Keratinocyte (primary cell): Measurements from ENCODE around the gene TBC1D5. TPM values are rescaled to one million over a fixed set of nuclear protein-coding genes. Genes with fewer than 3 reads are reported as not detected.

Source experiments
- DNase-seq: peaks from one replicate; pipeline ENCODE4 v3.0.0-alpha.2; 2011; ENCODE audit warnings: low read depth, missing footprints, low spot score
- FAIRE-seq: peaks from 2 replicates; lab custom pipeline; 2011; peaks lifted over from hg19 to GRCh38; lab: Jason Lieb, UNC
- H2AFZ ChIP-seq: 2 replicates; pipeline ENCODE4 v1.6.0; 2012; ENCODE audit warnings: low read length, control low read depth, inconsistent platforms; ENCODE audit not compliant: control insufficient read depth
- H3K27ac ChIP-seq: 2 replicates; pipeline ENCODE4 v1.5.1; 2011; ENCODE audit warnings: low read length; ENCODE audit not compliant: control insufficient read depth, insufficient read depth
- H3K27me3 ChIP-seq: 3 replicates; pipeline ENCODE4 v1.6.0; 2011; ENCODE audit warnings: low read length; ENCODE audit not compliant: control insufficient read depth, insufficient read depth; ENCODE audit errors: extremely low read depth
- H3K36me3 ChIP-seq, 2 experiments: 2 replicates in 1 of 2; 3 replicates in 1 of 2; pipeline ENCODE4 v1.5.1; 2011; ENCODE audit warnings: low read length in 2 of 2, mild to moderate bottlenecking in 1 of 2; ENCODE audit not compliant: control insufficient read depth in 2 of 2, insufficient read depth in 2 of 2; ENCODE audit errors: extremely low read depth in 1 of 2
- H3K4me1 ChIP-seq: 3 replicates; pipeline ENCODE4 v1.5.1; 2011; ENCODE audit warnings: low read length; ENCODE audit not compliant: control insufficient read depth, insufficient read depth; ENCODE audit errors: extremely low read depth
- H3K4me2 ChIP-seq: 3 replicates; pipeline ENCODE4 v1.6.0; 2011; ENCODE audit warnings: low read depth, low read length; ENCODE audit not compliant: control insufficient read depth, insufficient read depth; ENCODE audit errors: extremely low read depth
- H3K4me3 ChIP-seq, 3 experiments: fragments of 200-600 bp in 1 of 3; sonication (generic) in 1 of 3; 2 replicates in 2 of 3; 3 replicates in 1 of 3; pipeline ENCODE4 v1.5.1; 2011 to 2016; ENCODE audit warnings: low read length in 3 of 3, mild to moderate bottlenecking in 3 of 3, control low read depth in 2 of 3, inconsistent platforms in 1 of 3, low read depth in 1 of 3, mixed read lengths in 1 of 3, mixed run types in 1 of 3, moderate library complexity in 1 of 3; ENCODE audit not compliant: control insufficient read depth in 2 of 3, insufficient read depth in 2 of 3; ENCODE audit errors: extremely low read depth in 1 of 3
- H3K79me2 ChIP-seq: 2 replicates; pipeline ENCODE4 v1.6.0; 2012; ENCODE audit warnings: low read length; ENCODE audit not compliant: control insufficient read depth, insufficient read depth
- H3K9ac ChIP-seq: 3 replicates; pipeline ENCODE4 v1.6.0; 2011; ENCODE audit warnings: low read length; ENCODE audit not compliant: control insufficient read depth, insufficient read depth; ENCODE audit errors: extremely low read depth
- H3K9me1 ChIP-seq: 3 replicates; pipeline ENCODE4 v1.6.0; 2011; ENCODE audit warnings: low read length; ENCODE audit not compliant: control insufficient read depth, insufficient read depth; ENCODE audit errors: extremely low read depth
- H3K9me3 ChIP-seq: 2 replicates; pipeline ENCODE4 v1.5.1; 2012; ENCODE audit warnings: low read depth, low read length; ENCODE audit not compliant: control insufficient read depth
- H4K20me1 ChIP-seq: 3 replicates; pipeline ENCODE4 v1.6.0; 2011; ENCODE audit warnings: low read length; ENCODE audit not compliant: control insufficient read depth, insufficient read depth; ENCODE audit errors: extremely low read depth
- EZH2 ChIP-seq: IDR thresholded peaks from one replicate; pipeline ENCODE4 v1.6.1; 2012; ENCODE audit warnings: inconsistent platforms, mild to moderate bottlenecking, low read length, moderate library complexity
- dilution Hi-C: fragments of 300-500 bp; cut with MboI; formaldehyde crosslinking; loops from one replicate; pipeline ENCODE4 v1.7.0; 2020; ENCODE audit warnings: low sequenced_read_pairs; ENCODE audit not compliant: extremely low pct_ligation_motif_present
- polyA plus RNA-seq, 5 experiments: library from polyadenylated mRNA; depleted of rRNA in 3 of 5; stranded (reverse) in 3 of 5; stranded (forward) in 1 of 5; unstranded in 1 of 5; fragments of >200 nt; gene quantifications; 1 replicate in 1 of 5; 2 replicates in 3 of 5; 3 replicates in 1 of 5; pipeline versions ENCODE4 v1.2.1 to v1.2.3, GENCODE V29; 2011 to 2012; ENCODE audit warnings: missing spikeins in 2 of 5, low read depth in 1 of 5, low replicate concordance in 1 of 5
- TF ChIP-seq, protein P1 (sequence below), 3 experiments: IDR thresholded peaks in 1 of 3; conservative IDR thresholded peaks in 1 of 3; optimal IDR thresholded peaks in 1 of 3; 2 replicates in 2 of 3; 3 replicates in 1 of 3; pipeline versions ENCODE3 to v1.5.1; 2011; ENCODE audit warnings: low read length in 3 of 3, mild to moderate bottlenecking in 3 of 3, moderate library complexity in 2 of 3, control low read depth in 1 of 3, inconsistent platforms in 1 of 3; ENCODE audit not compliant: insufficient read depth in 2 of 3; ENCODE audit errors: extremely low read depth in 1 of 3

Gene TBC1D5
- polyA plus RNA-seq, 1 donor (not counting 4 experiments of a cell fraction or from before 2014, with no cell fraction given) = 25.8 TPM

DNA sequence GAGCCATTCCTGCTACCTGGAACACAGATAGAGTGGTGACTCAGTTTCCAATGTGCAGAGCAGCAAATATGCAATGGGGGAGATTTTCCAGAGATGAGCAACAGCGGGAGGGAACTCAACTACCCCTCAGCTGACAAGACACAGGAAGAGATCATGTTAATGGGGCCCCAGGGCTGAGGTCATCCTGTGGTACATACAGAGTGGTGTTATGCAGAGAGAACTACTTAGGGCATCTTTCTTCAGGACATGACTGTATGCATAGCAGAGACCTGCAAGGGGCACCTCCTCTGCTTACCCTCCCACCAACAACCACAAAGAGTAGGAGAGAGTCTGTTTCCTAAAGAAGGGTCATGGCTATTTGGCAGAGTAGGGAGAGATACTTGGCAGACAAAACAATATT, 6.8 kb upstream of the TBC1D5 start:
- Histone ChIP-seq H3K9me3 (no peaks in the 10 kb centered on the region), H3K27me3 (no peaks in the 10 kb centered on the region), H3K27ac (no peak overlapping the region), H3K4me1 (no peaks in the 10 kb centered on the region), H3K79me2 (no peaks in the 10 kb centered on the region), H4K20me1 (no peaks in the 10 kb centered on the region), H3K4me2 (peak overlapping the region; percentile 69), H2AFZ (no peak overlapping the region), H3K9me1 (no peaks in the 10 kb centered on the region), H3K9ac (no peak overlapping the region), H3K36me3 (no peaks in the 10 kb centered on the region), H3K4me3 (no peak overlapping the region)
- dilution Hi-C loops = no loop called here
- FAIRE-seq (peak; percentile 23), DNase-seq (no peak)
- no peak for TF ChIP-seq EZH2
- TF ChIP-seq, protein P1, sequence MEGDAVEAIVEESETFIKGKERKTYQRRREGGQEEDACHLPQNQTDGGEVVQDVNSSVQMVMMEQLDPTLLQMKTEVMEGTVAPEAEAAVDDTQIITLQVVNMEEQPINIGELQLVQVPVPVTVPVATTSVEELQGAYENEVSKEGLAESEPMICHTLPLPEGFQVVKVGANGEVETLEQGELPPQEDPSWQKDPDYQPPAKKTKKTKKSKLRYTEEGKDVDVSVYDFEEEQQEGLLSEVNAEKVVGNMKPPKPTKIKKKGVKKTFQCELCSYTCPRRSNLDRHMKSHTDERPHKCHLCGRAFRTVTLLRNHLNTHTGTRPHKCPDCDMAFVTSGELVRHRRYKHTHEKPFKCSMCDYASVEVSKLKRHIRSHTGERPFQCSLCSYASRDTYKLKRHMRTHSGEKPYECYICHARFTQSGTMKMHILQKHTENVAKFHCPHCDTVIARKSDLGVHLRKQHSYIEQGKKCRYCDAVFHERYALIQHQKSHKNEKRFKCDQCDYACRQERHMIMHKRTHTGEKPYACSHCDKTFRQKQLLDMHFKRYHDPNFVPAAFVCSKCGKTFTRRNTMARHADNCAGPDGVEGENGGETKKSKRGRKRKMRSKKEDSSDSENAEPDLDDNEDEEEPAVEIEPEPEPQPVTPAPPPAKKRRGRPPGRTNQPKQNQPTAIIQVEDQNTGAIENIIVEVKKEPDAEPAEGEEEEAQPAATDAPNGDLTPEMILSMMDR (optimal IDR thresholded peaks at IDR 0.05 in 1 of 3, IDR thresholded peaks at IDR 0.05 in 1 of 3, conservative IDR thresholded peaks at IDR 0.05 in 1 of 3; ENCODE audit: extremely low read depth in 1 of 3, insufficient read depth in 2 of 3, low read length in 3 of 3) = no peak

DNA sequence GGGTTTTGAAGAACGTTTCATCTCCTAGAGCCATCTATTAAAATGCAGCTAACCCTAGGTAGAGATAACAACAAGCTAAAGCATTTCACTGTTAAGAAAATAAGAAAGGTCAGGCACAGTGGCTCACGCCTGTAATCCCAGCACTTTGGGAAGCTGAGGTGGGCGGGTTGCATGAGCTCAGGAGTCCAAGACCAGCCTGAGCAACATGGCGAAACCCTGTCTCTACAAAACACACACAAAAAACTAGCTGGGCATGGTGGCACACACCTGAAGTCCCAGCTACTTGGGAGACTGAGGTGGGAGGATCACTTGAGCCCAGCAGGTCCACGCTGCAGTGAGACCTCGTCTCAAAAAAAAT, 5.4 kb upstream of the TBC1D5 start:
- no peak overlapping the region for H3K4me2 ChIP-seq
- no peak overlapping the region for H3K27ac ChIP-seq
- TF ChIP-seq, protein P1 (optimal IDR thresholded peaks at IDR 0.05 in 1 of 3, IDR thresholded peaks at IDR 0.05 in 1 of 3, conservative IDR thresholded peaks at IDR 0.05 in 1 of 3; ENCODE audit: extremely low read depth in 1 of 3, insufficient read depth in 2 of 3, low read length in 3 of 3) = no peak
- no peak for TF ChIP-seq EZH2
- H3K79me2 ChIP-seq = no peaks in the 10 kb centered on the region
- H3K9me3 ChIP-seq = no peaks in the 10 kb centered on the region
- no peaks in the 10 kb centered on the region for H3K27me3 ChIP-seq
- FAIRE-seq (no peak), DNase-seq (no peak)
- dilution Hi-C loops = no loop called here
- no peak overlapping the region for H2AFZ ChIP-seq
- H3K9me1 ChIP-seq = no peaks in the 10 kb centered on the region
- H3K4me1 ChIP-seq = peaks cover 3% of the 10 kb centered on the region
- no peak overlapping the region for H3K4me3 ChIP-seq
- no peaks in the 10 kb centered on the region for H3K36me3 ChIP-seq
- no peak overlapping the region for H3K9ac ChIP-seq
- H4K20me1 ChIP-seq = no peaks in the 10 kb centered on the region
